Gastroesophageal sphincter (tissue), 3 donors: ENCODE measurements around the gene EXOSC9.

Experiments
- POLR2A ChIP-seq, 2 donors: fragments of 450-650 bp; IDR thresholded peaks; one replicate each; pipeline ENCODE4 v1.6.1; 2017; ENCODE audit warnings: antibody characterized with exemption in 2 of 2, mild to moderate bottlenecking in 2 of 2, moderate library complexity in 1 of 2
- POLR2AphosphoS5 ChIP-seq: sonication (generic); formaldehyde crosslinking; IDR thresholded peaks from one replicate; pipeline ENCODE4 v1.6.1; 2017; ENCODE audit warnings: antibody characterized with exemption
- TF ChIP-seq, protein P1 (sequence below), 4 experiments: fragments of 200-600 bp in 2 of 4; fragments of 450-650 bp in 2 of 4; sonication (generic) in 1 of 4; IDR thresholded peaks; one replicate each; pipeline ENCODE4 v1.5.1; 2017 to 2019; ENCODE audit warnings: antibody characterized with exemption in 4 of 4, mild to moderate bottlenecking in 2 of 4, moderate library complexity in 2 of 4

- TF ChIP-seq, protein P1, sequence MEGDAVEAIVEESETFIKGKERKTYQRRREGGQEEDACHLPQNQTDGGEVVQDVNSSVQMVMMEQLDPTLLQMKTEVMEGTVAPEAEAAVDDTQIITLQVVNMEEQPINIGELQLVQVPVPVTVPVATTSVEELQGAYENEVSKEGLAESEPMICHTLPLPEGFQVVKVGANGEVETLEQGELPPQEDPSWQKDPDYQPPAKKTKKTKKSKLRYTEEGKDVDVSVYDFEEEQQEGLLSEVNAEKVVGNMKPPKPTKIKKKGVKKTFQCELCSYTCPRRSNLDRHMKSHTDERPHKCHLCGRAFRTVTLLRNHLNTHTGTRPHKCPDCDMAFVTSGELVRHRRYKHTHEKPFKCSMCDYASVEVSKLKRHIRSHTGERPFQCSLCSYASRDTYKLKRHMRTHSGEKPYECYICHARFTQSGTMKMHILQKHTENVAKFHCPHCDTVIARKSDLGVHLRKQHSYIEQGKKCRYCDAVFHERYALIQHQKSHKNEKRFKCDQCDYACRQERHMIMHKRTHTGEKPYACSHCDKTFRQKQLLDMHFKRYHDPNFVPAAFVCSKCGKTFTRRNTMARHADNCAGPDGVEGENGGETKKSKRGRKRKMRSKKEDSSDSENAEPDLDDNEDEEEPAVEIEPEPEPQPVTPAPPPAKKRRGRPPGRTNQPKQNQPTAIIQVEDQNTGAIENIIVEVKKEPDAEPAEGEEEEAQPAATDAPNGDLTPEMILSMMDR (IDR thresholded peaks at IDR 0.05) = no peak
- TF ChIP-seq POLR2AphosphoS5 (no peak), POLR2A (IDR thresholded peaks at IDR 0.05) (no peak)
These were observed 6.5 kb upstream of the EXOSC9 start for GRCh38 chr4:121794505-121795188.
